Activated CD4-positive, alpha-beta T cell treated with anti-CD3 and anti-CD28 coated beads, Interleukin-2, amount 50 U/mL, for 1 hour (primary cell): Measurements from ENCODE around the gene C2CD2L.
A peak's percentile ranks its signal among the peaks of the same experiment; 100 is the strongest.
"Not testable (repeated sequence)": the region's sequence is repeated elsewhere in the genome, so short reads cannot be mapped to it uniquely, and the experiment has no call there.

Source experiments
- DNase-seq: peaks from one replicate; pipeline ENCODE4 v3.0.0-alpha.2; 2020

Gene C2CD2L

DNA sequence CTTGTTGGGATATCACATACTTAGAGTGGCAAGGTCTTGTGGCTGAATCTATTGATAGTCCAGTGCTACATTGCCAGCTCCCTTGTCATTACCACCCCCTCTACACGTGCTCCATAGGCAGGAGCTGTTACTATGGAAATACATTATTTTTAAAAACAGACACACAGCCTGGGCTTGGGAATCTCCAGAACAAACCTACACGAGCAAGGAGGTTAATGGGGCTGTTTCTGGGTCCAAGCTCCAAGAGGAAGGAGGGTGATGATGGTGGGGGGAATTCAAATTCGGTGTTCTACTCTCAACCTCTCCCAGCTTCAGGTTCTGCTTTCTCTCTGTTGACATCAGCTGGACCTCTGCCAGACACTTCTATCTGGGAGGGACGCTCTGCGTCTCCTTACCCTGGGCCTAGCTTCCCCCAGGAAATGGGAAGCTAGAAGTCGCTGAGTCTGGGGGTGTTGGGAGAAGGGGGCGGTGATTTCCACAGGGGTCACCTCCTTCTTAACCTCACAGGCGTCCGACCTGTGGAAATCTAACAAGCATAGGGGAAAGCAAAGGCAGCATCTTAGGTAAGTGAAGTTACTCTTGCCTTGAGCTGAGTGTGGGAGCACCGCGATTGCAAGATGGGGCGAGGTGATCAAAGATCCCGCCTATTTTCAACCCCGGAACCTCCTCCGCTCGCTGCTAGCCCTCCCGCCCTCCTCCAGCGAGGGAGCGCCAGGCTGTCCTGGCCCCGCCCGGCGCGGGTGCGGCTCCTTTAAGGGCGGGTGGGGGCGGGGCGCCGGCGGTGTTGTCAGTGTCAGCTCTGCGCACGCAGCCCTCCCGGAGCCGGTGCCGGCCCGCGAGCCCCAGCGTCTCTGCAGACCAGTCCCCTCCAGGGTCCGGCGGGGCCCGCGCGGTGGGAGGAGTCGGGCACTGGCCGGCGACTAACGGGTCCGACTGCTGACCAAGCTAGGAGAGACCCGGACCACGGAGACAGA is at the start of gene C2CD2L:
Gene C2CD2L (plus strand): TSS at position 781 of the 974 bp plus-strand sequence. CDS start 398 bp downstream, outside the sequence.
- DNase-seq = peak; percentile 81

DNA sequence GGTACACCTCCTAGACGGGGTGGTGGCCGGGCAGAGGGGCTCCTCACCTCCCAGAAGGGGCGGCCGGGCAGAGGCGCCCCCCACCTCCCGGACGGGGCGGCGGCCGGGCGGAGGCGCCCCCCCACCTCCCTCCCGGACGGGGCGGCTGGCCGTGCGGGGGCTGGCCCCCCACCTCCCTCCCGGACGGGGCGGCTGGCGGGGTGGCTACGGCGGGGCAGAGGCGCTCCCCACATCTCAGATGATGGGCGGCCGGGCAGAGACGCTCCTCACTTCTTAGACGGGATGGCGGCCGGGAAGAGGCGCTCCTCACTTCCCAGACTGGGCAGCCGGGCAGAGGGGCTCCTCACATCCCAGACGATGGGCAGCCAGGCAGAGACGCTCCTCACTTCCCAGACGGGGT is 48.0 kb upstream of the C2CD2L start:
- not testable (repeated sequence) for DNase-seq

DNA sequence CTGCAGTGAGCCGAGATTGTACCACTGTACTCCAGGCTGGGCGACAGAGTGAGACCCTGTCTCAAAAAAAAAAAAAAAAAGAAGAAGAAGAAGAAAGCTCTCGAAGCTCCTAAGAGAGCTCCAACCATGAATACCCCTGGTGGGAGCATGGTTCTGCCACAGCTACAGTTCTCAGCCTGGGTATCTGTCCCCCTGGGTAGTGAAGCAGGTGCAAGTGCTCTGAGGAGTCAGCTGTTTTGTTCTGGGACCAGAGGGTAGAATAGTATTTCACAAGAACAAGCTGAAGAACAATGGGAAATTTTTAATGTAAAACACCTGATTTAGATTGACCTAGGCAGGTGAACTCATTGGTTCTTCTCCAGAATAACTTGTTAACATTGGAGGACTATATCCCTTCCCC is 45.9 kb upstream of the C2CD2L start:
- DNase-seq = no peak

DNA sequence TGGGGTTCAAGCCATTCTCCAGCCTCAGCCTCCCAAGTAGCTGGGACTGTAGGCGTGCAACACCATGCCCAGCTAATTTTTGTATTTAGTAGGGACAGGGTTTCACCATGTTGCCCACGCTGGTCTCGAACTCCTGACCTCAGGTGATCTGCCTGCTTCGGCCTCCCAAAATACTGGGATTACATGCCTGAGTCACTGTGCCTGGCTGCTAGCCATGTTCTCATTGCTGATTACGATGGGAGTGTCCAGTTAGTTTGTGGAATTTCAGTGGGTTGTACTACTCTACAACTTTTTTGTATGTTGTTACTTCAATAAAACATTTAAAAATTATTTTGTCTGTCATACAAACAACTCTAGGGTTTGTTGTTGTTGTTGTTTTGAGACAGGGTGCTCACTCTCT is 44.4 kb upstream of the C2CD2L start:
- DNase-seq = no peak

DNA sequence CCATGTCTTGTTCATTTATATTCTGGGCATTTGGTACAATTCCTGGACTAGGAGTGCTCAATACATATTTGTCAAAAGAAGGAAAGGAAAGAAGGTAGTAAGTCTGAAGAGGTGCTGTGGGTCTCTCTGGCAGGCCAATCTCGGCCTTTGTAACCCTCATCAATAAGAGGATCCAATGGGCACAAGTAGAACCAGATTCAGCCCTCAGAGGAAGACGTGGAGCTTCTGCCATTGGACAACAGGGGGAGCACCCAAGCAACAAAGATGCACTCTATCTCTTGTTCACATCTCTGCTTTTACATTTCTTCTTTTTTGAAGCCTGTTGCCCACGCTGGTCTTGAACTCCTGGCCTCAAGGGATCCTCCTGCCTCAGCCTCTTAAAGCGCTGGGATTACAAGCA is 41.8 kb upstream of the C2CD2L start:
- DNase-seq = peak; percentile 38

DNA sequence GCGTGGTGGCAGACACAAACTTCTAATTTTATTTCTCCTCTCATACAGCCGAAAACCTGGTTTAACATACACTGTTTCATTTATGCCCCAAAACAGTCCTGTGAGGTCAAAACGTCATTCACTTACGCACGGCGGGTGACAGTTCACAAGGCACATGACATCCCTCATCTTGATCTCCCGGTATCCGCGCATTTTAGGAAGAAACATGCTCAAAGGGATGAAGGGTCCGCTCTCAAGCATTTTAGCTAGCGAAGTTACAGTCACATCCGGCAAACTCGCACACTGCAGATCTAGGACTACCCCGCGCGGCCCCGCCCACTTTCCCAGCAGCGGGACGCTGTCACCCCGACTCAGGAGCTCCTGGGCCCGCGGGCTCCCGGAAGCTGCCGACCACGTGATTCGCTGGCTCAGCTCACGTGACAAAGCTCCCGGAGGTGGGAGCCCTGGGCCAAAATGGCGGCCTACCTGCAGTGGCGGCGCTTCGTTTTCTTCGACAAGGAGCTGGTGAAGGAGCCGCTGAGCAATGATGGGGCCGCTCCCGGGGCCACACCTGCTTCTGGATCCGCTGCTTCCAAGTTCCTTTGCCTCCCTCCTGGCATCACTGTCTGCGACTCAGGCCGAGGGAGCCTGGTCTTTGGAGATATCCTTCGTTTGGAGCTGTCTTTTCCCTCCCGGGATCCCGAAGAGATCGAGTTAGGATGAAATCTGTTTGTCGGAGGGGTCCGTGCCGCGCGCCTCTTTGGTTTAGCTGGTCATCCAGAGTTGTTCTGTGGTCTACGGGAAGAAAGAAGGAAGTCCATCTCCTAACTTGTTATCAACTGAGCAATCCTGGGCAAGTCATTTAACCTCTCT is 39.5 kb upstream of the C2CD2L start, which contains the start of gene VPS11:
Gene VPS11 (plus strand): TSS at position 448 of the 852 bp plus-strand sequence. CDS start 6 bp downstream, at position 454.
- DNase-seq = peak; percentile 98

DNA sequence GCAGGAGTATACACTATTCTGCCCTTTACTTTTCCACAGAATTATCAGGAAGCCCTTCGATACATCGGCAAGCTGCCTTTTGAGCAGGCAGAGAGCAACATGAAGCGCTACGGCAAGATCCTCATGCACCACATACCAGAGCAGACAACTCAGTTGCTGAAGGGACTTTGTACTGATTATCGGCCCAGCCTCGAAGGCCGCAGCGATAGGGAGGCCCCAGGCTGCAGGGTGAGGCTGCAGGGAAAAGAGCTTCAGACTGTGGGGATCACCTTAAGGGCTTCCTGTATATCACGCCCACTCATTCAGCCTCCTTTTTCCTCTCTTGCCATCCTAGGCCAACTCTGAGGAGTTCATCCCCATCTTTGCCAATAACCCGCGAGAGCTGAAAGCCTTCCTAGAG is 29.3 kb upstream of the C2CD2L start:
- no peak for DNase-seq

DNA sequence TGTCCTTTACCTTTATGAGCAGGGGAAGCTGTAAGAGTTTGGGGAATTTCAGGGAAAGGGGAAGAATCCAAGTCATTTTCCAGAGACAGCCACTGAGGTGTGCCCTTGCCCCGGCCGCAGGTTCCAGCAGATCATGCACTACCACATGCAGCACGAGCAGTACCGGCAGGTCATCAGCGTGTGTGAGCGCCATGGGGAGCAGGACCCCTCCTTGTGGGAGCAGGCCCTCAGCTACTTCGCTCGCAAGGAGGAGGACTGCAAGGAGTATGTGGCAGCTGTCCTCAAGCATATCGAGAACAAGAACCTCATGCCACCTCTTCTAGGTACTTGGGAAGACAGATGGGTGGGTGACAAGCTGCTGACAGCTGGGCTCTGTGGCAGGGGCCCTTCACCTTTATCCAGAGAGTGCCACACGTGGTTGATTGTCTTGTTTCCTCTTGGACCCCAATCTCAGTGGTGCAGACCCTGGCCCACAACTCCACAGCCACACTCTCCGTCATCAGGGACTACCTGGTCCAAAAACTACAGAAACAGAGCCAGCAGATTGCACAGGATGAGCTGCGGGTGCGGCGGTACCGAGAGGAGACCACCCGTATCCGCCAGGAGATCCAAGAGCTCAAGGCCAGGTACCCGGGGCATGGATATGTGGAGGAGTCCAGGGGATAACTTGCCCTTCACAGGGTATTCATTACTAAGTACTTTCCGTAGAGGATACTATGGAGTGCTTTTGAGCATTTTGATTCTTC is 28.3 kb upstream of the C2CD2L start:
- DNase-seq = no peak

DNA sequence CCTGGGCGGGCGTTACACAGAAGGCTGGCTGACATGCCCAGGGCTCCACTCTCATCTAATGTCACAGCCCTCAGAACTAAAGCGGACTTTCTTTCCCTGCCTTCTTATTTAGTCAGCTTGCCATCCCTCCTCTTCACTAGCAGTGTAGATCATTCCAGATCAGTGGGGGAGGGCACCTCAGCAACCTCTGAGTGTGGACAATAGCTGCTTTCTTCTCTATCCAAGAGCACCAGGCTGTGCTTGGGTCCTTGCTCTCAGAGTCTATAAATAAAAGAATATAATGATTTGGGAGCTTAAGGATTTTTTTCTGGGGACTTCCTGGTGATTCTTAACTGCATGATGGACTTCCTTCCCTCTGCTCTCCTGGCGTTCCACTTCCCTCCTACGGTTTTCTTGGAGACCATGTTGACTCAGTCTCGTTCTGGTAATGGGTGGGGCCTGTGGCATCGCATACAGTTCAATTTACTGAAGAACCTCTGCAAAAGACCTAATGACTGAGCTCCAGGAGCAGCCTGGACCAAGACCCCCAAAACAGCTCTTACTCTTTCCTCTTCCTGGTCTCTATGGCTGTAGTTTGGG is 25.4 kb upstream of the C2CD2L start:
- no peak for DNase-seq

DNA sequence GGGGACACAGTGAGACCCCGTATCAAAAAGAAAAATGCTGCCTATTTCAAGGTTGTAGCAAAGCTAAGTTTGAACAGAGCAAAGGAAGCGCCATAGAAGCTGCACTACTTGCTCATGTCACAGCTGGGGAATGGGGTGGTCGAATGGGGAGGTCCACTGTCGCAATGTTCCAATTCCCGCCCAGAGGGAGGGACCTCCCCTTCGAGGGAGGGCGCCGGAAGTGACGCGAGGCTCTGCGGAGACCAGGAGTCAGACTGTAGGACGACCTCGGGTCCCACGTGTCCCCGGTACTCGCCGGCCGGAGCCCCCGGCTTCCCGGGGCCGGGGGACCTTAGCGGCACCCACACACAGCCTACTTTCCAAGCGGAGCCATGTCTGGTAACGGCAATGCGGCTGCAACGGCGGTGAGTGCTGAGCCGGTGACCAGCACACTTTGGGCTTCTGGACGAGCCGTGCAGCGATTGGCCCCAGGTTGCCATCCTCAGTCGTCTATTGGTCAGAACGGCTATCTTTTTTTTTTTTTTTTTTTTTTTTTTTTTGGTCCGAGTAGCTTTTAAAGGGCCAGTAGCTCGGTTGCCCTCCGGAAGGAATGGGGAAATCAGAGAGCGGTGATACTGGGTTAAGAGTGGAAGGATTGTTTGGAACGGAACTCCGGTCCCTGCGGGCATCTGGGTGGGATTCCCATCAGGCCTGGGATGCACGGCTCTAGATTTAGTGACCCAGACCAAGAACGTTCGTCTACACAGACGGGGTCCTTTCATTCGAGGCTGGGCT is 22.3 kb upstream of the C2CD2L start, which contains the start of gene HMBS:
Gene HMBS (plus strand): TSS at position 219 of the 774 bp plus-strand sequence. CDS start 153 bp downstream, at position 372.
- peak; percentile 84 for DNase-seq

DNA sequence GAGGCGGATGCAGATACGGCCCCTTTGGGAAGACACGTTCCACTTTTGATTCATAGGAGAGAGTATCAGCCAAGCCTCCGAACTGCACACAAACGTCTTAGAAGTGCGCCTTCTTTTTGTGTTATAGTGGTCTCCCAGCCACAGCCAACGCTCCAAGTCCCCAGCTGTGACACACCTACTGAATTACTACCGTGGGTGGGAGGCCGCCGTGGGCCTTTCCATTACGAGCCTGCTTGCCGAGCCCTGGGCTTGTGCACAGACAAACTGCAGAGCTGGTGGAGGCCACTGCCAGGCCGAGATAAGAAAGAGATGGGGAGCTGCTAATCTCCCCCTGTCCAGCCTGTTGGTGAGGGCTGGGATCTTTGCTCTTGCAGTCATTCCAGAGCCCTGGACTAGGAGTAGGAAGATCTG is 21.7 kb upstream of the C2CD2L start:
- peak; percentile 23 for DNase-seq

DNA sequence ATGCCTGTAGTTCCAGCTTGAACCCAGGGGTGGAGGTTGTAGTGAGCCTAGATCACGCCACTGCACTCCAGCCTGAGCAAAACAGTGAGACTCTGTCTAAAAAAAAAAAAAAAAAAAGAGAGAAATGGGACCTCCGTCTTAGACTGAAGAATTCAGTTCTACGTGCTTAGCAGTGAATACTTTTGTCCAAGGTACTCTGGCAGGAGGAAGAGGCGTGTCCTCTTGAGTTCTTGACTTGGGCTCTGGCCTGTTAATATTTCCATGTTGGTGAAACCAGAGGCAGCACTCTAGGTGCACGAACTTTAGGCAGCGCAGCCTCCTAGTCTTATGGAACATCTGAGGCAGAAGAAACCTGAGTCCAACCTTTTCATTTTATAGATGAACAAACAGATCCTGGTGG is 20.0 kb upstream of the C2CD2L start:
- DNase-seq = no peak

DNA sequence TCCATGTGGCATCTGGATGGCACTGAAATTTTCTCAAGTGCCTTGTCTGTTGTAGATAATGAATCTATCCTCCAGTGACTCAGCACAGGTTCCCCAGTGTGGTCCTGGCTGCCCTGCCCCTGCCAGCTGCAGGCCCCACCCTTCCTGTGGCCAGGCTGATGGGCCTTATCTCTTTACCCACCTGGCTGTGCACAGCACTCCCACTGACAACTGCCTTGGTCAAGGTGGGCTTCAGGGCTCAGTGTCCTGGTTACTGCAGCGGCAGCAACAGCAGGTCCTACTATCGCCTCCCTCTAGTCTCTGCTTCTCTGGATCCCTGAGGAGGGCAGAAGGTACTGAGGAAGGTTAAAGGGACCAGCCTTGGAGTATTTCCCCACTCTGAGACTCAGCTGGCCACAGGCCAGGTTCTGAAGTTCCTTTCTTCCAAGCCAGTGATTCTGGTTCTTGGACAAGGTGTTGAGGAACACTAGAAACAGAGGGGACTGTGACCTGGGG is 19.4 kb upstream of the C2CD2L start:
- no peak for DNase-seq

DNA sequence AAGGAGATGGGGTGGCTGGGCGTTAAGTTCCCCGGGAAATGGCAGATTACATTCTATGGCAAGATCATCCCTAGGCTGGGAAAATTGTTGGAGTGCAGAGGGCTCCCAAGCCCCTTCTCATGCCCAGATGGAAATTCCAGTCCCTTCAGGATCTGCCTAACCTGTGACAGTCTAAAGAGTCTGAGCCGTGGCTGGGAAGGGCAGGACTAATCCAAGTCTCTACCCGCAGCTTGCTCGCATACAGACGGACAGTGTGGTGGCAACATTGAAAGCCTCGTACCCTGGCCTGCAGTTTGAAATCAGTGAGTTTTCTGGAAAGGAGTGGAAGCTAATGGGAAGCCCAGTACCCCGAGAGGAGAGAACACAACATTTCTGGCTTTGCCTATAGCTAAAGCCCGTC is 18.7 kb upstream of the C2CD2L start:
- no peak for DNase-seq

DNA sequence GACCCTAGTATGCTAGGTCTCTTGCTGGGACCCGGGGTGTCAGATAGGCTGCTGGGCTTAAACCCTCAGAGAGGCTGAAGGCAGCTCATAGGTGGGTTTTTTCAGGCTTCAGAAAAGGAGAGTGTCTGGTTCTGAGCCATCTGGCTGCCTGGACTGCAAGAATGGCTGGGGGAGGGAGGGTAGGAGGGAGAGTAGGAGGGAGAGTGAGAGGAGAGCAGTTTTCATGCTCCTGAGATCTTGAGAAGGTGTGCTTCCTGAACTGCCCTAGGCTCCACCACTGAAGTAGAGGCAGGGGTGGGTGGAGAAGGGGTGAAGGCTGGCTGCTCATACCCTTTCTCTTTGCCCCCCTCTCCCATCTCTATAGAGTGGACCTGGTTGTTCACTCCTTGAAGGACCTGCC is 17.8 kb upstream of the C2CD2L start:
- no peak for DNase-seq

DNA sequence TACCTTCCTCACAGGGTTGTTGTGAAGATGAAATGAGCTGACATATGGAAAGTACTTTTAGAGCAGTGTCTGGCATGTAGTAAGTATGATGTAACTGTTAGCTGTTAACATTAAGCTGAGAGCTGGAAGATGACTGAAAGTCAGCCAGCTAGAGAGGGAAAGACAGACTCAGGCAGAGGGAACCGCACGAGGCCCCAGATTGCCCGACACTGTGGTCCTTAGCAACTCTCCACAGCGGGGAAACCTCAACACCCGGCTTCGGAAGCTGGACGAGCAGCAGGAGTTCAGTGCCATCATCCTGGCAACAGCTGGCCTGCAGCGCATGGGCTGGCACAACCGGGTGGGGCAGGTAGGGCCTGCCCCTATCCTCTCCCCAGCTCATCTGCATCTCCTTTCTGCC is 16.0 kb upstream of the C2CD2L start:
- no peak for DNase-seq

DNA sequence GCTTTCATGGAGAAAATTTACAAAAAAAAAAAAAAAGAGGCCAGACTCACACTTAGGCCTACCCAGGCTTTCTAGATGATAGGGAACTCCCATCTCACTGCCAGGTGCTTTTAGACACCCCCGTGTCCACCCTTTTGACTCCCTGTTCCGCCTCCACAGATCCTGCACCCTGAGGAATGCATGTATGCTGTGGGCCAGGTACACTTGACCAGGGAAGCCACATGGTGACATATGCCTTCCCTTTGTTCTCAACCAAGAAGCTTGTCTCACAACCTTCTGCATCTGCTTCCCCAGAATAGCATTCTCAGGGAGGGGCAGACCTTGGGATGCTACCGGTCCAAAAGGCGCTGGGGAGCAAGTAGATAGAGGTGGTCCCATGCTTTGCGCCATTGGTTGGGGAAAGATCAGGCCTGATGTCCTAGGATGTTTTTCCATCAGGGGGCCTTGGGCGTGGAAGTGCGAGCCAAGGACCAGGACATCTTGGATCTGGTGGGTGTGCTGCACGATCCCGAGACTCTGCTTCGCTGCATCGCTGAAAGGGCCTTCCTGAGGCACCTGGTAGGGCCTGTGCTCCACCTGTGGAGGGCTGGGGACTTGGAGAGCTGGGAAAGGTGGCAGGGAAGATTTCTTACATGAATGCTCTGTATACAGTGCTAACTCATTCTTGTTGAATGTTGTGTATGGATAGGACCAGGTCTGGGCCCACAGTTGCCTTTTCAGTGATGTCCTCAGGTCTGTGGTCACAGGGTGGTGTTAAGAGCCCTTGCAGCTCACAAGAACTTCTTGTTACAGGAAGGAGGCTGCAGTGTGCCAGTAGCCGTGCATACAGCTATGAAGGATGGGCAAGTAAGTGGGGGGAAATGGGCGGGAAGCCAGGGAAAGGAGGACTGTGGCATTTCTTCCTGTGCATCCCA is 14.9 kb upstream of the C2CD2L start:
- no peak for DNase-seq

DNA sequence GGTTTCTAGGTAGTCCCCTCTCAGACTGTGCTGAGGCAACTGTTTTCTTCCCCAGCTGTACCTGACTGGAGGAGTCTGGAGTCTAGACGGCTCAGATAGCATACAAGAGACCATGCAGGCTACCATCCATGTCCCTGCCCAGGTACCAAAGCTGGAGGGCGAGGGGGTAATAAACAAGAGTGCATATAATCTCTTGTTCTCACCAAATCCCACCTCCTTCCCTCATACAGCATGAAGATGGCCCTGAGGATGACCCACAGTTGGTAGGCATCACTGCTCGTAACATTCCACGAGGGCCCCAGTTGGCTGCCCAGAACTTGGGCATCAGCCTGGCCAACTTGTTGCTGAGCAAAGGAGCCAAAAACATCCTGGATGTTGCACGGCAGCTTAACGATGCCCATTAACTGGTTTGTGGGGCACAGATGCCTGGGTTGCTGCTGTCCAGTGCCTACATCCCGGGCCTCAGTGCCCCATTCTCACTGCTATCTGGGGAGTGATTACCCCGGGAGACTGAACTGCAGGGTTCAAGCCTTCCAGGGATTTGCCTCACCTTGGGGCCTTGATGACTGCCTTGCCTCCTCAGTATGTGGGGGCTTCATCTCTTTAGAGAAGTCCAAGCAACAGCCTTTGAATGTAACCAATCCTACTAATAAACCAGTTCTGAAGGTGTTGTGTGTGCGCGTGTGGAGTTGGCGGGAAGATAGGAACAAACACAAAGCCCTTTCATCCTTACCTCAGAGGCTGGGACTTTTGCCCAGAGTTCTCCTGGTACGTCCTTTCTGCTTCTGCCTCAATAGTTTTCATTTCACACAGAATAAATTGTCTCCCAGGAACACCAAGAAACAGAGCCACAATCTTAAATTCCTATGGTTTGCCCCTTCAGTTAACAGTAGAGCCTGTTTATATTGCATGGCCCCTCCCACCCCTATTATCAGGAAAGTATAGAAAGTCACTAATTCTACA is 14.0 kb upstream of the C2CD2L start:
- no peak for DNase-seq
